Middle frontal gyrus (tissue), 1 donor: Measurements from ENCODE around the gene DBR1.

Source experiments
- DNase-seq: peaks from one replicate; pipeline ENCODE4 v3.0.0-alpha.2; 2015; ENCODE audit warnings: low spot score; ENCODE audit errors: extremely low spot score

Gene DBR1

DNA sequence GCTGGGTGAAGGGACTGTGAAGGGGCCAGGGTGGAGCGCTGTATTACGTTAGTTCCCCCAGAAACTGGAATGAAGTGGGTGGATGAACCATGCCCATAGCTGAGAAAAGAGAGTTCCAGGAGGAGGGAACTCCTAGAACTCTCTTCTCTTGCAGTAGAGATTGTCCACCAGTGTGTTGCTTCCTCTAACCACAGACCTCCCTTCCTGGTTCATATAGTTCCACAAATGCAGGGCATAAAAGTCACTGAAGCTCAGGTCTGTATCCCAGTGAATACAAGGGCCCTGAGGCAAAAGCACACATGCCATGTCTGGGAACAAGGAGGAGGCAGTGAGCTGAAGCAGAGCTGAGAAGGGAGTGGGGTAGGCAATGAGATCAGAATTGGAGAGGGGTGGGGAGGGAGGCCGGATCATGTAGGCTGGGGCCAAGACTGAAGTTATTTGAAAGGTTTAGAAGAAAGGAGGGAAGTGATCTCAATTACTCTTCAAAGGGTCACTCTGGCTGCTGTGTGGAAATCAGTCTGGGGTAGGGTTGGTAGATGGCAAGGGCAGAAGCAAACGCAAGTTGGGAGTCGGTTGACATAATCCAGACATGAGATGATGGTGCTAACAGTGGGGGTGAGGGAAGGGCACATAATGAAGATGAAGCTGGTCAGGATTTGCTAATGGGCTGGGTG lies 49.0 kb downstream of the DBR1 start:
- no peak for DNase-seq

- DNase-seq = no peak
These were observed 49.9 kb downstream of the DBR1 start for GRCh38 chr3:138124706-138125355.

DNA sequence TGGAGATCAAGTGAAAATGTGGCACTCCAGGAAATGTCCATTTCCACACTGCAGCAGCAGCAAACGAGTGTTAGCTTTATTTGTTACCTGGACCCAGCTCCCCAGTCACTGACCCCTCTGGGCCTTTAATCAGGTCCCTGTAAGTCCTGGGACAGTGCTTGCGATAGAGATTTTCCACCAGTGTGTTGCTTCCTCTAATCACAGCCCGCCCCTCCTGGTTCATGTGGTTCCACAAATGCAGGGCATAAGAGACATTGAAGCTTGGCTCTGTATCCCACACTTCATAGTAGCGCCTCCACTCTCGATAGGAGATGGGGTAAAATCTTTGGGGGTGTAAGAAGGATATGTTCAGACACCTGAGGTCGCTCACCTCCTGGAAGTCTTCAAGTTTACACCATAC lies 50.5 kb downstream of the DBR1 start:
- no peak for DNase-seq

DNA sequence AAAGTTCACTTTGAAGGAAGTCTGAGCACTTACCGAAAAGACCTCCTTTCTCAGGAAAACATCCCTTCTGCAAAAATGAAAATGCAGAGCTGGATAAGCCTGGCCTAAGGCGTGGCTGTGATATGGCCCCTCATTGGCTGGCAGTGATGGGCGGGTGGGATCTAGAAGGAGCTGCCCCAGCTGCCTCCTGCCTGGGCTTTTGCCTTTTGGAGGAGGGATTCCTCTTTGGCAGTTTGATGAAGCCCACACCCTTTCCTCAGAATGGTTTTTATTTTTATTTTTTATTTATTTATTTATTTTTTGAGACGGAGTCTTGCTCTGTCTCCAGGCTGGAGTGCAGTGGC lies 55.3 kb downstream of the DBR1 start:
- no peak for DNase-seq

GRCh38 chr3:138118612-138119422 lies 55.9 kb downstream of the DBR1 start:
- no peak for DNase-seq

DNA sequence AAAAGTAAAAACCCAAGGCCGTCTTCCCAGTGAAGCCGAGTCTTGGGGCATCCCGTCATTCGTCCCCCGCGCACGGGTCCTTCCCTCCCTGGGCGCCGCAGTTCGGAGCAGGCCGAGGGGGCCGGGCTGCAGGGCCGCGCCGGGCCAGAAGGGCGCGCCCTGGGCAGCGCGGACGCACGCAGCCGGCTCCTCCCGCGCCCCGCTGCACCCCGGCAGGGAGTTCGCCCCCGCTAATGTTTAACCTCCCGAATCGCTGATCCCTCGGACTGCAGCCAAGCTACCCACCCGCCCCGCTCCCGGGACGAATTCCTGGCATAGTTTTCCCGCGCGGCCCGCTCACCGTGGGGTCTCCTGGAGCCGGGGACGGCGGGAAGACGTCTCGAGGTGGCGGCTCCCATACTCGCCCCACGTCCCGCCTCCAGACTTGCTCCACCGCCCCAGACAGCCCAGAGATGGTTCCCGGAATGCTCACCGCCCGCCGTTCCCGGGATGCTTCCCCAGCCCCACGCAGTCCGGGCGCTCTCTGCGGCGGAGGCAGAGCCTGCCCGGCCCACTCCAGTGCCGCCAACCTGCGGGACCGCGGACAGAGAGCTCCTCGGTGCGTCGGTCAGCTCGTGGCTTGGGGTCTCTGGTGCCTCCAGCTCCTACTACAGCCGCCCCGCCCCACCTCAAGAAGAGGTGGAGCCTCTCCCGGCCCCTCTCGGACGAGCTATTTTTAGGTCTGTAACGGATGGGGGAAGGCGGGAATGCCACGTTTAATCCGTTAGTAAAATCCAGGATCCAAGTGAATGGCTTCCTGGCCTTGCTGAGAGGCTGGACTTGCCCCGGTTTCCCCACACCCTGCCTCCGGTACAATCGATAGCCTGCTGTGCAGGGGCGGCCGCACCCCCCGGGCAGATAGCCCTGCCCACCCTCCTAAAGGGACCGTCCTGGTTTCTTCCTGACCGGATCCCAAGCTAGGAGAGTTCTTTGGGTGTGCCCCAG lies 59.4 kb downstream of the DBR1 start, which contains the start of gene DZIP1L:
Gene DZIP1L (minus strand): TSS at position 621 of the 984 bp plus-strand sequence. CDS start 11,637 bp downstream, outside the sequence.
- no peak for DNase-seq

GRCh38 chr3:138114431-138114918 lies 60.2 kb downstream of the DBR1 start:
- DNase-seq = no peak

- DNase-seq = no peak
These were observed 61.4 kb downstream of the DBR1 start for GRCh38 chr3:138113326-138113725.

DNA sequence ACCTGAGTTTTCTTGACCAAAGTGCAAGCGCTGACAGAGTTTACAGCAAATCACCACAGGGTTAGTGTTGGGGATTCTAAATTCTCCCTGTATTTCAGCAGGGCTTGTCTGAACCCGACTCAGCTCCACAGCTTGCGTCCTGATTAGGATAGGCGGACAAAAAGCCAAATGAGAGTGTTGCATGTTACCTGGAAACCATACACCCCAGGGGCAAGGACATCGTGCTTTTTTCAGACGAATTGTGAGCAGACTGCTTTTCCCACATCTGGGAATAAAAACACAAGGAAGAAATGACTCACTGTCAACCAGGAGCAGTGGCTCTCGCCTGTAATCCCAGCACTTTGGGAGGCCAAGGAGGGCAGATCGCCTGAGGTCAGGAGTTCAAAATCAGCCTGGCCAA lies 62.4 kb downstream of the DBR1 start:
- DNase-seq = no peak
